Stimulated activated CD8-positive, alpha-beta memory T cell treated with anti-CD3 and anti-CD28 coated beads, Interleukin-7, amount 100 ng/mL, for 1 hour (primary cell): ENCODE data around the gene CCNH.

ENCODE experiments used
- DNase-seq, 2 donors: peaks; one replicate each; pipeline ENCODE4 v3.0.0-alpha.2; 2020; ENCODE audit warnings: low read depth in 2 of 2

CCNH gene

GRCh38 chr5:87361031-87361445 is 51.7 kb downstream of the CCNH start:
- DNase-seq, result no peak

- no peak for DNase-seq
Measured at GRCh38 chr5:87360132-87360531, 52.6 kb downstream of the CCNH start.

GRCh38 chr5:87359106-87359505 is 53.6 kb downstream of the CCNH start:
- no peak for DNase-seq

GRCh38 chr5:87354496-87354895 is 58.2 kb downstream of the CCNH start:
- no peak for DNase-seq

GRCh38 chr5:87347841-87348240 is 64.9 kb downstream of the CCNH start:
- no peak for DNase-seq

- no peak for DNase-seq
Measured at GRCh38 chr5:87347272-87347671, 65.5 kb downstream of the CCNH start.
